Activated naive CD8-positive, alpha-beta T cell treated with anti-CD3 and anti-CD28 coated beads, Interleukin-2, amount 10 ng/mL, durations not matched to agents 7 days and 5 days (primary cell): ENCODE results near the gene MOGAT3. TPM values are rescaled to one million over a fixed set of nuclear protein-coding genes. Genes with fewer than 3 reads are reported as not detected.

Experiments
- ATAC-seq: fragments of 150-1000 bp; cut with Tn5 transposase; one replicate; pipeline ENCODE4 v1.10.0; 2021; ENCODE audit warnings: low read depth, moderate library complexity
- POLR2A ChIA-PET: fragments of 350-600 bp; sonication (Branson Sonifier 250); formaldehyde crosslinking; loops from one replicate; lab custom pipeline; 2021; ENCODE audit warnings: antibody characterized with exemption; lab: Charles Lee
- DNase-seq: peaks from one replicate; pipeline ENCODE4 v3.0.0; 2021
- H3K27ac Mint-ChIP-seq: one replicate; pipeline ENCODE4 v1.8.0; 2022; ENCODE audit warnings: mild to moderate bottlenecking, mixed read lengths
- H3K27me3 Mint-ChIP-seq: one replicate; pipeline ENCODE4 v1.8.0; 2022; ENCODE audit warnings: mild to moderate bottlenecking, moderate library complexity, mixed read lengths
- H3K36me3 Mint-ChIP-seq: one replicate; pipeline ENCODE4 v1.8.0; 2021; ENCODE audit warnings: mild to moderate bottlenecking, mixed read lengths
- H3K4me1 Mint-ChIP-seq: one replicate; pipeline ENCODE4 v1.8.0; 2021; ENCODE audit warnings: mixed read lengths
- H3K4me3 Mint-ChIP-seq: one replicate; pipeline ENCODE4 v1.8.0; 2022; ENCODE audit warnings: mild to moderate bottlenecking, moderate library complexity, mixed read lengths
- H3K9me3 Mint-ChIP-seq: one replicate; pipeline ENCODE4 v1.8.0; 2021; ENCODE audit warnings: mixed read lengths
- total RNA-seq, 2 experiments: library from RNA; stranded (reverse); gene quantifications; one replicate each; pipeline ENCODE4 v1.2.3, GENCODE V29; 2021

Gene MOGAT3
- total RNA-seq, 2 experiments from 2014 or later: not detected

- H3K4me1 Mint-ChIP-seq: peaks cover 20% of the 10 kb centered on the region
- peak; percentile 66 for DNase-seq
- no peak overlapping the region for H3K27ac Mint-ChIP-seq
- peak; percentile 45 for ATAC-seq
- POLR2A ChIA-PET: interaction anchor here (2.4 kb wide), 1 partner anchor 10 kb away, joined by 8 read pairs; no protein-coding TSS in a partner anchor
- peaks cover 6% of the 10 kb centered on the region for H3K36me3 Mint-ChIP-seq
- H3K27me3 Mint-ChIP-seq: peaks cover 47% of the 10 kb centered on the region
- peak overlapping the region; percentile 75 for H3K4me3 Mint-ChIP-seq
- H3K9me3 Mint-ChIP-seq: no peaks in the 10 kb centered on the region
Observed at GRCh38 chr7:101163279-101164070, 37.4 kb downstream of the MOGAT3 start.

- peak overlapping the region; percentile 70 for H3K4me3 Mint-ChIP-seq
- no peak for ATAC-seq
- POLR2A ChIA-PET: interaction anchor here (0.6 to 1.2 kb wide), 2 partner anchors 19 to 22 kb away, joined by 3 to 6 read pairs; no protein-coding TSS in a partner anchor
Observed at GRCh38 chr7:101162551-101163278, 38.1 kb downstream of the MOGAT3 start.

GRCh38 chr7:101161692-101162471, 39.0 kb downstream of the MOGAT3 start:
- Mint-ChIP-seq H3K4me3 (peak overlapping the region; percentile 70), H3K9me3 (no peaks in the 10 kb centered on the region), H3K27me3 (peaks cover 31% of the 10 kb centered on the region), H3K4me1 (peaks cover 17% of the 10 kb centered on the region), H3K27ac (no peak overlapping the region), H3K36me3 (peaks cover 10% of the 10 kb centered on the region)
- POLR2A ChIA-PET: interaction anchor here (0.7 to 1.2 kb wide), 2 partner anchors 21 to 1745 kb away, joined by 3 to 8 read pairs; no protein-coding TSS in a partner anchor
- no peak for DNase-seq
- no peak for ATAC-seq

More at GRCh38 chr7:101162551-101163278, 38.1 kb downstream of the MOGAT3 start:
- no peak overlapping the region for H3K27ac Mint-ChIP-seq
- DNase-seq: peak; percentile 59
- H3K27me3 Mint-ChIP-seq: peaks cover 39% of the 10 kb centered on the region
- H3K36me3 Mint-ChIP-seq: peaks cover 10% of the 10 kb centered on the region
- H3K9me3 Mint-ChIP-seq: no peaks in the 10 kb centered on the region
- H3K4me1 Mint-ChIP-seq: peaks cover 19% of the 10 kb centered on the region

GRCh38 chr7:101160910-101161309, 39.9 kb downstream of the MOGAT3 start:
- Mint-ChIP-seq H3K27ac (no peak overlapping the region), H3K27me3 (peaks cover 22% of the 10 kb centered on the region), H3K36me3 (peaks cover 13% of the 10 kb centered on the region), H3K4me3 (no peak overlapping the region), H3K4me1 (peaks cover 14% of the 10 kb centered on the region), H3K9me3 (no peaks in the 10 kb centered on the region)
- POLR2A ChIA-PET: no interaction called here
- ATAC-seq (no peak), DNase-seq (no peak)

GRCh38 chr7:101159696-101160674, 40.9 kb downstream of the MOGAT3 start:
- Mint-ChIP-seq H3K27ac (no peak overlapping the region), H3K36me3 (peaks cover 12% of the 10 kb centered on the region), H3K4me3 (no peak overlapping the region), H3K4me1 (peaks cover 15% of the 10 kb centered on the region), H3K27me3 (peaks cover 14% of the 10 kb centered on the region), H3K9me3 (no peaks in the 10 kb centered on the region)
- ATAC-seq (no peak), DNase-seq (no peak)
- POLR2A ChIA-PET: no interaction called here

GRCh38 chr7:101156866-101157589, 43.8 kb downstream of the MOGAT3 start:
- DNase-seq (no peak), ATAC-seq (no peak)
- H3K4me1 Mint-ChIP-seq: peaks cover 12% of the 10 kb centered on the region
- POLR2A ChIA-PET: interaction anchor here (0.5 to 1.3 kb wide), 4 partner anchors 8 to 55 kb away, joined by 3 to 7 read pairs (median 4); partner anchors contain the start of gene VGF
- H3K36me3 Mint-ChIP-seq: peaks cover 12% of the 10 kb centered on the region
- peaks cover 18% of the 10 kb centered on the region for H3K27me3 Mint-ChIP-seq
- no peak overlapping the region for H3K27ac Mint-ChIP-seq
- H3K9me3 Mint-ChIP-seq: no peaks in the 10 kb centered on the region
- no peak overlapping the region for H3K4me3 Mint-ChIP-seq

- H3K36me3 Mint-ChIP-seq: peaks cover 10% of the 10 kb centered on the region
- POLR2A ChIA-PET: interaction anchor here (0.5 to 1.3 kb wide), 4 partner anchors 9 to 55 kb away, joined by 3 to 7 read pairs (median 4); partner anchors contain the start of gene VGF
- H3K27ac Mint-ChIP-seq: no peak overlapping the region
- peaks cover 12% of the 10 kb centered on the region for H3K4me1 Mint-ChIP-seq
- H3K9me3 Mint-ChIP-seq: no peaks in the 10 kb centered on the region
- DNase-seq: no peak
- no peak overlapping the region for H3K4me3 Mint-ChIP-seq
- ATAC-seq: no peak
- H3K27me3 Mint-ChIP-seq: peaks cover 21% of the 10 kb centered on the region
Observed at GRCh38 chr7:101156277-101156676, 44.6 kb downstream of the MOGAT3 start.

- H3K36me3 Mint-ChIP-seq: peaks cover 10% of the 10 kb centered on the region
- POLR2A ChIA-PET: interaction anchor here (2.0 kb wide), 1 partner anchor 13 kb away, joined by 5 read pairs; no protein-coding TSS in a partner anchor
- H3K4me3 Mint-ChIP-seq: peak overlapping the region; percentile 87
- no peak for DNase-seq
- peaks cover 12% of the 10 kb centered on the region for H3K4me1 Mint-ChIP-seq
- H3K9me3 Mint-ChIP-seq: no peaks in the 10 kb centered on the region
- peaks cover 24% of the 10 kb centered on the region for H3K27me3 Mint-ChIP-seq
- H3K27ac Mint-ChIP-seq: peak overlapping the region; percentile 47
- no peak for ATAC-seq
Observed at GRCh38 chr7:101155303-101155702, 45.5 kb downstream of the MOGAT3 start.

GRCh38 chr7:101154693-101155102, 46.1 kb downstream of the MOGAT3 start:
- Mint-ChIP-seq H3K4me3 (peak overlapping the region; percentile 87), H3K27ac (no peak overlapping the region), H3K4me1 (peaks cover 12% of the 10 kb centered on the region), H3K27me3 (peaks cover 25% of the 10 kb centered on the region), H3K9me3 (no peaks in the 10 kb centered on the region), H3K36me3 (peaks cover 8% of the 10 kb centered on the region)
- ATAC-seq (peak; percentile 30), DNase-seq (no peak)
- POLR2A ChIA-PET: interaction anchor here (1.4 to 2.0 kb wide), 2 partner anchors 13 to 19 kb away, joined by 5 to 6 read pairs; no protein-coding TSS in a partner anchor

GRCh38 chr7:101153969-101154692, 46.7 kb downstream of the MOGAT3 start, which contains the start of gene AP1S1:
Gene AP1S1, plus strand, starts transcription at chr7:101154476. Its CDS starts 39 bp downstream, at chr7:101154515.
- H3K4me3 Mint-ChIP-seq: peak within 1 kb of the TSS; percentile 87

More at GRCh38 chr7:101153969-101154692, 46.7 kb downstream of the MOGAT3 start, which contains the start of gene AP1S1:
- peaks cover 8% of the 10 kb centered on the region for H3K36me3 Mint-ChIP-seq
- peak; percentile 94 for DNase-seq
- POLR2A ChIA-PET: interaction anchor here (1.4 to 2.0 kb wide), 2 partner anchors 12 to 19 kb away, joined by 5 to 6 read pairs; no protein-coding TSS in a partner anchor
- H3K9me3 Mint-ChIP-seq: no peaks in the 10 kb centered on the region
- peaks cover 30% of the 10 kb centered on the region for H3K27me3 Mint-ChIP-seq
- H3K4me1 Mint-ChIP-seq: peaks cover 12% of the 10 kb centered on the region
- peak; percentile 87 for ATAC-seq
- peak within 1 kb of the TSS; percentile 55 for H3K27ac Mint-ChIP-seq
